ENCODE data around the gene EPOP.
"Not testable (repeated sequence)": the region's sequence is repeated elsewhere in the genome, so short reads cannot be mapped to it uniquely, and the experiment has no call there.

EPOP gene

GRCh38 chr17:38653230-38653629 lies 21.5 kb downstream of the EPOP start:
- DNase-seq (ENCODE audit: low spot score) = no peak

DNA sequence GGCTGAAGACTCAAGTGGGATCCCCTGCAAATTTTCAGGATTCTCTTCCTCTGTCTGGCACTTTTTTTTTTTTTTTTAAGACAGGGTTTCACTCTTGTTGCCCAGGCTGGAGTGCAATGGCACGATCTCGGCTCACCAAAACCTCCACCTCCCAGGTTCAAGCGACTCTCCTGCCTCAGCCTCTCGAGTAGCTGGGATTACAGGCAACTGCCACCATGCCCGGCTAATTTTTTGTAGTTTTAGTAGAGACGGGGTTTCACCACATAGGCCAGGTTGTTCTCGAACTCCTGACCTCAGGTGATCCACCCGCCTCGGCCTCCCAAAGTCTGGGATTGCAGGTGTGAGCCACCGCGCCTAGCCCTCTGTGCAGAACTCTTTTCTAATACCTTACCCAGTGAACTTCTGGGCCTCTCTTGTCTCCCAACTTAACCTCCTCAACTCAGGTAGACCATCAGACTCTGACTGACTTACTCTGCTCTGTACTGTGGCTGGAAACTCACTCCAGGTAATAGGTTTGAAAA lies 24.0 kb downstream of the EPOP start:
- DNase-seq (ENCODE audit: low spot score) = not testable (repeated sequence)

DNA sequence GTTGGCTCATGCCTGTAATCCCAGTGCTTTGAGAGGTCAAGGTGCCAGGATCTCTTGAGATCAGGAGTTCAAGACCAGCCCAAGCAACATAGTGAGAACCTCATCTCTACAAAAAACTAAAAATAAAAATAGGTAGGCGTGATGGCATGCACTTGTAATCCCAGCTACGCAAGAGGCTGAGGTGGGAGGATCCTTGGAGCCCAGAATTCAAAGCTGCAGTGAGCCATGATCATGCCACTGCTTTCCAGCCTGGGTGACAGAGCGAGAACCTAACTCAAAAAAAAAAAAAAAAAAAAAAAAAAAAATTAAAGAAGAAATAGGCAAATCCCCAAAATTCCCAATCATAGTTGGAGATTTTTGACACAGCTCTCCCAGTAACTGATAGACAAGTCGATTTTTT lies 36.8 kb downstream of the EPOP start:
- DNase-seq (ENCODE audit: low spot score) = no peak

- DNase-seq (ENCODE audit: low spot score) = no peak
These were observed 38.7 kb downstream of the EPOP start for GRCh38 chr17:38636054-38636453.

- DNase-seq (ENCODE audit: low spot score) = no peak
These were observed 42.4 kb downstream of the EPOP start for GRCh38 chr17:38632334-38632733.

DNA sequence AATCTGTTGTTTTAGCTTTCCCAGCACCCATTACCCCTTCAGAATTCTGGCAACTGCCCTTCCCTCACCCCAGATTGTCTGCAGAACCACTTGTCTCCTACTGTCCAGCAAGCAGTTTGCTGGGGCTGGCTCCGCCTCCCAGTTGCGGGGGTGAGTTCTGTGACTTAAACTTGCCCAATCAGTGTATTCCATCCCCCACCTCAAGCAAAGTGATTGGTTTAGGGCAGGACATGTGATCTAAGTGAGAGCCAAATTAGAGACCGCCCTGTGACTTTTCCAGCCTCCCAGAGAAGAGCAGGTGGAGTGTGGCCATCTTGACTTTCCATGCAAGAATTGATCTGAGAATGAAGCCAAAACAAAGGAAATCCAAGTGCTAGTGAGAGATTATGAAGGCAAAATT lies 46.3 kb downstream of the EPOP start:
- DNase-seq (ENCODE audit: low spot score) = no peak

DNA sequence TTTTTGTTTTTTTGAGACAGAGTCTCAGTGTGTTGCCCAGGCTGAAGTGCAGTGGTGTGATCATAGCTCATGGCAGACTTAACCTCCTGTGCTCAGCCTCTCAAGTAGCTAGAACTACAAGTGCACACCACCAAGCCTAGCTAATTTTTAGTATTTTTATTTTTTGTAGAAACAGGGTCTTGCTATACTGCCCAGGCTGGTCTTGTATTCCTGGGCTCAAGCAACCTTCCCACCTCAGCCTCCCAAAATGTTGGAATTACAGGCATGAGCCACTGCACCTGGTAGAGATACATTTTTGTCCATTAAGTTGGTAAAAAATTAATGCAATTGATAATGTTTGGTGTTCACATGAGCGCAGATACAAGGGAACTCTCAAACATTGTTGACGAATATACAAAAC lies 46.8 kb downstream of the EPOP start:
- no peak for DNase-seq (ENCODE audit: low spot score)

DNA sequence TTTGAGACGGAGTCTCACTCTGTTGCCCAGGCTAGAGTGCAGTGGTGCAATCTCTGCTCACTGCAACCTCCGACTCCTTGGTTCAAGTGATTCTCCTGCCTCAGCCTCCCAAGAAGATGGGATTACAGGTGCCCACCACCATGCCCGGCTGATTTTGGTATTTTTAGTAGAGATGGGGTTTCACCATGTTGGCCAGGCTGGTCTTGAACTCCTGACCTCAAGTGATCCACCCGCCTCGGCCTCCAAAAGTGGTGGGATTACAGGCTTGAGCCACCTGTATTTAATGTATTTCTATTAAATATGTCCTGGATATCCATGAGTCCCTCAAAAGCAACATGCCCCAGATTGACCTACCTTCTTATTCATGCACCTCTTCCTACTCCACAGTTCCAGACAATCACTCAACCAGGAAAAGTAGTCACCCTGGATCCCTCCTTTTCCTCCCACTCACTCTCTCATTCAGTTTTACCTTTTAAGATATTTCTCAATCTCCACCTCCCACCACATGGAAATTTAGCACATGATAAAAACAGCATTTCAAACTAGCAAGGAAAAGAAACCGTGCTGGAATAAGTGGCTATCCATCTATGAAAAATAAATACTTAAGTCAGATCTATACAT lies 48.0 kb downstream of the EPOP start:
- DNase-seq (ENCODE audit: low spot score) = not testable (repeated sequence)

DNA sequence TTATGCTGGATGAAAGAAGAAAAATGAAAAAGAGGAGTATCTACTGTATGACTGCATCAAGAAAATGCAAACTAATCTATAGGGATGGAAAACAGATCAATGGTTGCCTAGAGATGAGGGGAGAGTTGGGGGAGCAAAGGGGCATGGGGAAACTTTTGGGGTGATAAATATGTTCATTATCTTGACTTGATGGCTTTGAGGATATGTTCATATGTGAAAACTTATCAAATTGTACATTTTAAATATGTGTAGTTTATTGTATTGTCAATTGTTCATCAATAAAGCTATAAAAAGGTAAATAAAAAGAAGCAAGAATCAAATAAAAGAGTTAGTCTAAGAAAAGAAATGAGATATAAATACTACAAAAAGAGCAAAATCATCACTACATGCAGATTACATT lies 49.3 kb downstream of the EPOP start:
- no peak for DNase-seq (ENCODE audit: low spot score)

GRCh38 chr17:38624782-38625355 lies 49.9 kb downstream of the EPOP start:
- DNase-seq (ENCODE audit: low spot score) = not testable (repeated sequence)

All from Ammon's horn (tissue), 1 donor.